DMS 273 (cell line): ENCODE results near the gene DFFA.
A peak's percentile ranks its signal among the peaks of the same experiment; 100 is the strongest.
"Not testable (repeated sequence)": the region's sequence is repeated elsewhere in the genome, so short reads cannot be mapped to it uniquely, and the experiment has no call there.

Source experiments
- DNase-seq: peaks from one replicate; lab custom pipeline; 2025; ENCODE audit not compliant: unreplicated experiment; lab: John Stamatoyannopoulos, UW

The DFFA gene

DNA sequence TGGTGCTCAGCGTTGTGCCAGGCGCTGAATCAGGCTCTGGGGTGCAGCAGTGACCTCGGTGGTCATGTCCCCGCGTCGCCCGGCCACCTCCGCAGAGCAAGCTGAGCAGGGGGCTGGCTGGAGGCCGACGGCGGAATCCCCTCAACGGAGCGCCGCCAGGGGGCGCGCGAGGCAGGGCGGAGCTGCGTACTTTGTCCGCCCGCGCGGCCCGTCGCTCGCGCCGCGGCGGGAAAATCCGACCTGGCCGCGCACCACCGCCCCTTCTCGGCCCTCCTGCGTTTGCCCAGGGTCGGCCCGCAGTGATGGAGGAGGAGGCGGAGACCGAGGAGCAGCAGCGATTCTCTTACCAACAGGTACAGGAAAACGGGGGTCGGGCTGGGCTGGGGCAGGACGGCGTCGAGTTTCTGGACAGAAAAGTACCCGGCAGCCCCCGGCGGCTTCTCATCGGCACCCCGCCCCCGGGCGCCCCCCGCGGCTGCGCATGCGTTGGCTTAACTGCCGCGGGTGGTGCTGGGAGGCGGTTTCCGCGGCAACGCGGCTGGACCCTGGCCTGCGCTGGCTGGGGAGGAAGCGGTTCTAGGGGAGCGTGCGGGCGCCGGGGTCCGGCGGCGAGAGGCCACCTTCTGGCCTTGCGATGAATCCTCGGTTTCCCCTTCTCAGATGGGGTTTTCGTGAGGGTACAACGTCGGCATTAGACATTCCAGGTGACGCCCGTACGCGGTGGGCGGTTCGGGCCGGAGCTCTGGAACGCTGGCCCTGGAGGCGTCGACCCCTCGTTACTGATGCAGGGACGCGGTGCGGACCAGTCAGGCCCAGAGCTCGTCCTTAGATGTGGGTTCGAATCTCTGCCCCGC, 41.9 kb downstream of the DFFA start, which contains the start of gene CENPS:
TSS of gene CENPS (plus strand) at position 218 of the 854 bp plus-strand sequence. CDS start at position 303, 85 bp downstream.
- DNase-seq = peak; percentile 97

DNA sequence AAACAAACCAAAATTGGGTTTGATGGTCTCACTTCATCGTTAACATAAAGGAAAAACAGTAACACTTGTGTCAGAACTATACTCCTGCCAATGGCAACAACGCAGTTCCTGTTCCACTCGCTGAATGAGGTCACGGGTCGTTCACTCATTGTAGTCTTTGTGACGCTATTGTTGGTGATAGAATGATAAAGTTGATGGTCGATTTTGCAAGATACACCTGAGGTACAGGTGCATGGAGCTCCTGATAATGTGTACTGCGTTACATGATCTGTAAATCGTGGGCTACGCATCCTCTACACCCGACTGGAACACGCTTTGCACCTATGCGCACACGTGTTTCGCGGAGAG, 42.5 kb downstream of the DFFA start:
- no peak for DNase-seq

DNA sequence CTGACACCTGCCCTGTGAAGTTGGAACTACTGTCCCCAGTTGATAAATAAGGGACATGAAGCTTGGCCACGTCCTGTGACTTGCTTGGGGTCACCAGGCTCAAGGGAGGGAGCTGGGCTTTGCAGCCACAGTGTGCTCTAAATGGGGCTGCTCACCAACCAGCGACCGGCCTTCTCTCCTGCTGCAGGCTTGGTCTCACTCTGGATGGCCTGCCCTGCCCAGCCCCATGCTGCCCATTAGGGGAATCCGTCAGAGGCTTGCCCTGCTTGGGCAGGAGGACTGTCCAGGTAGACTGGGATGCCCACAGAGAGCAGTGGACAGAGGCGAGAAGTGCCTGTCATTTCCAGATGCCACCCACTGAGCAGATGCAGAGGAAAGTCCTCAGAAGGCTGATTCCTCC, 43.3 kb downstream of the DFFA start:
- DNase-seq = no peak

DNA sequence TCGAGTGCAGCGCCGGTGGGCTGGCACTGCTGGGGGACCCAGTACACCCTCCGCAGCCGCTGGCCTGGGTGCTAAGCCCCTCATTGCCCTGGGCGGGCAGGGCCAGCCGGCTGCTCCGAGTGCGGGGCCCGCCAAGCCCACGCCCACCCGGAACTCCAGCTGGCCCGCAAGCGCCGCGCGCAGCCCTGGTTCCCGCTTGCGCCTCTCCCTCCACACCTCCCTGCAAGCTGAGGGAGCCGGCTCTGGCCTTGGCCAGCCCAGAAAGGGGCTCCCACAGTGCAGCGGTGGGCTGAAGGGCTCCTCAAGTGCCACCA, 45.8 kb downstream of the DFFA start:
- not testable (repeated sequence) for DNase-seq

DNA sequence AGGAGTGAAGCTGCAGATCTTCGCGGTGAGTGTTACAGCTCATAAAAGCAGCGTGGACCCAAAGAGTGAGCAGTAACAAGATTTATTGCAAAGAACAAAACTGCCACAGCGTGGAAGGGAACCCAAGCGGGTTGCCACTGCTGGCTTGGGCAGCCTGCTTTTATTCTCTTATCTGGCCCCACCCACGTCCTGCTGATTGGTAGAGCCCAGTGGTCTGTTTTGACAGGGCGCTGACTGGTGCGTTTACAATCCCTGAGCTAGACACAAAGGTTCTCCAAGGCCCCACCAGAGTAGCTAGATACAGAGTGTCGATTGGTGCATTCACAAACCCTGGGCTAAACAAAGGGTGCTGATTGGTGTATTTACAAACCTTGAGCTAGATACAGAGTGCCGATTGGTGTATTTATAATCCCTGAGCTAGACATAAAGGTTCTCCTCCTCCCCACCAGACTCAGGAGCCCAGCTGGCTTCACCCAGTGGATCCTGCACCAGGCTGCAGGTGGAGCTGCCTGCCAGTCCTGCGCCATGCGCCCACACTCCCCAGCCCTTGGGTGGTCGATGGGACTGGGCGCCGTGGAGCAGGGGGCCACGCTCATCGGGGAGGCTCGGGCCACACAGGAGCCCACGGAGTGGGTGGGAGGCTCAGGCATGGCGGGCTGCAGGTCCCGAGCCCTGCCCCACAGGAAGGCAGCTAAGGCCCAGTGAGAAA, 46.3 kb downstream of the DFFA start:
- not testable (repeated sequence) for DNase-seq

DNA sequence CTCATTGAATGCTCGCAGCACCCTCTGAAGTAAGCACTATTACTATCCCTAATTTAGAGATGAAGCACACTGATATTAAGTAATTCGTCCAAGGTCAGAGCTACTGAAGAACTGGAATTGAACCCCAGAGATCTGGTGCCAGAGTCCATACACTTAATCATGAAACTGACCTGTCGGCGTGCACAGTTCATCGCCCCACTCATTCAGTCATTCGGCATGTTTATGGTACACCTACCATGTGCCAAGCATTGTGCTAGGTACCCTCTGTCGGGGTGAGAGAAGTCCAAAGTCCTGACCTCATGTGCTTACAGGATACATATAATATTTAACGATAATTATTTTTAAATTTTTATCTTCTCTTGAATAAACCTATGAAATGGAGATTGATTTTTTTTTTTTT, 47.7 kb downstream of the DFFA start:
- no peak for DNase-seq

DNA sequence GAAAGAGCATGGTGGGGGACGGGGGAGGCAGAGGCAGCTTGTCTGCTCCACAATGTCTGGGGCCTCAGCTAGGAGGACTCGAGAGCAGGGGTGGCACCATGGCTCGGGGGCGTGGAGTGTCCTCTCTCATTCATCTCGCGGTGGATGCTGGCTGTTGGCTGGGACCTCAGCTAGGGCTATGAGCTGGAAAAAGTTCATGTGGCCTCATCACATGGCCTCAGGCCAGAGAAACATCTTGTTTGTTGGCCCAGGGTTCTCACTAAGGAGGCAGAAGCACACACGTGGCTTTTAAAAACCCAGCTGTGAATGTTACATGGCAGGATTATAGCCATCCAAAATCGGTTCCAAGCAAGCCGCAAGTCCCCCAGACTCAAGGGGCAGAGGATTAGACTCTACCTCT, 48.3 kb downstream of the DFFA start:
- DNase-seq = peak; percentile 41

DNA sequence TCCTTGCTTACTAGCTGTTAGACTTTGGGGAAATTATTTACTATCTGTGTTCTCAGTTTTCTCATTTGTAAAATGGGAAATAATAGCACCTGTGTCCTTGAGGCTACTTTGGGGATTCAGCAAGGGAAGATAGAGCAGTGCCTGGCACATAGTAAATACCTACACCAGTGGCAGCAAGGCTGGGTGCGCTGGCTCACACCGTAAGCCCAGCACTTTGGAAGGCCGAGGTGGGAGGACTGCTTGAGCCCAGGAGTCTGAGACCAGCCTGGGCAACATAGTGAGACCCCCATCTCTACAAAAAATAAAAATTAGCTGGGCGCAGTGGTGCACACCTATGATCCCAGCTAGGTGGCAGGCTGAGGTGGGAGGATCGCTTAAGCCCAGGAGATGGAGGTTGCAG, 50.7 kb downstream of the DFFA start:
- DNase-seq = no peak

DNA sequence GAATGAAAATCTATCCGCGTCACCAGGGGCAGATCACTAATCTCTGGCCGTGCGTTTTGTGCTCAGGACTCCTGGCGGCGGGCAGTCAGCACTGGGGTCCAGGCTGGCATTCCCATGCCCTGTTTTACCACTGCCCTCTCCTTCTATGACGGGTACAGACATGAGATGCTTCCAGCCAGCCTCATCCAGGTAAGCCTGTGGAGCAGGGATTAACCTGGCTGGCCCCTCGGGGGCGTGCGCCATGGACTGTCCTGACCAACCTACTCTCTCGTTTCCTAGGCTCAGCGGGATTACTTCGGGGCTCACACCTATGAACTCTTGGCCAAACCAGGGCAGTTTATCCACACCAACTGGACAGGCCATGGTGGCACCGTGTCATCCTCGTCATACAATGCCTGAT, 53.0 kb downstream of the DFFA start:
- no peak for DNase-seq

DNA sequence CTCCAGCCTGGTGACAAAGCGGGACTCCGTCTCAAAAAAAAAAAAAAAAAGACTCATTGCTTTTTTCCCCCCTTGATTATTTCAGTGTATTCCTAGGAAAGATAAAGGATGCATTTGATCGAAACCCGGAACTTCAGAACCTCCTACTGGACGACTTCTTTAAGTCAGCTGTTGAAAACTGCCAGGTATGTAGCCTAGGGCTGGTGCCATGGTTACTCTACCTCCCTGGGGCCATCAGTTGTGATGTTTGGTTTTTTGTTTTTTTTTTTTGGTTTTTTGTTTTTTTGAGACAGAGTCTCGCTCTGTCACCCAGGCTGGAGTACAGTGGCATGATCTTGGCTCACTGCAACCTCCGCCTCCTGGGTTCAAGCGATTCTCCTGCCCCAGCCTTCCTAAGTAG, 53.6 kb downstream of the DFFA start:
- DNase-seq = not testable (repeated sequence)

DNA sequence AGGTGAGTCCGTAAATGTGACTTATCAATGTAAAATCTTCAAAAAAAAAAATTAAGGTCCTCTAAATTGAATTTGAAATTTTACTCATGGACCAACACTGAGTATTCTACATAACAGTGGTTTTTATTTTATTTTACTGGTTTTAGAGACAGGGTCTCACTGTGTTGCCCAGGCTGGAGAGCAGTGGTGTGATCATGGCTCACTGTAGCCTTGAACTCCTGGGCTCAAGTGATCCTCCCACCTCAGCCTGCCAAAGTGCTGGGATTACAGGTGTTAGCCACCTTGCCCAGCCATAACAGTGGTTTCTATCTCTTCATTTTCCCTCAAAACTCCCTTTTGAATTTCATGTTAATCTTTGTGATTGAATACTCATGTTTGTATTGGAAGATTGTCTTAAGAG, 56.4 kb downstream of the DFFA start:
- not testable (repeated sequence) for DNase-seq

DNA sequence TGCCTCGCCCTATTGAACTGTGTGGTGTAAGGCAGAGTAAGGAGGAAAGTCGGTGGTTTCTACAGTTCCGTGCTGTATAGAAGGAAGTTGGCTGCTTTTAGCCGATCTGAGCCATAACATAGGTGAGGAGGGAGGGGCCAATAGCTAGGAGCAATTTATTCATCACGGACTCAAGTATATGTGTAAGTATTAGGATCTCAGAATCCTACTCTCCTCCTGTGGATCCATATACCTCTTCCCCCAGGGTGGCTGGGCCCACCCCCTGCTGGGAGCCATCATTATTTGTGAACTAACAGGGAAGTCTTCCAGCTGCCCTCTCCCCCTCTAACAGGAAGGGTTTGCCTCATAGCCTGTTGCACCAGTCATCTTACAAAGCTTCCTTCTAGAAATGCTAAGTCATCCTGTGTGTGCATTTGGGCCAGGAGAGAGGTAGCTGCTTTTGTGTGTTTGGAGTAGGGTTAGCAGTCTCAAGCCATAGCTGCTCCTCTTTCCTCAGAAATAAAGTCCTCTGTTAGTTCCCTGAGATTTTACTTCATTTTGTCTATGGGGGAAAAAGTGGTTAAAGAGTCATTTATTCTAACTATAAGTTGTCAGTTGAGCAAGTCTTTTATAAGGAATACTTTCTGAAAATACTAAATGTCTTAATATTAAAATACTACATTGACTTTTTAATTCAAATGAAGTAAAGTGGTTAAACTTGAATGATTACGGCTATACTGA, 57.0 kb downstream of the DFFA start:
- DNase-seq = no peak

DNA sequence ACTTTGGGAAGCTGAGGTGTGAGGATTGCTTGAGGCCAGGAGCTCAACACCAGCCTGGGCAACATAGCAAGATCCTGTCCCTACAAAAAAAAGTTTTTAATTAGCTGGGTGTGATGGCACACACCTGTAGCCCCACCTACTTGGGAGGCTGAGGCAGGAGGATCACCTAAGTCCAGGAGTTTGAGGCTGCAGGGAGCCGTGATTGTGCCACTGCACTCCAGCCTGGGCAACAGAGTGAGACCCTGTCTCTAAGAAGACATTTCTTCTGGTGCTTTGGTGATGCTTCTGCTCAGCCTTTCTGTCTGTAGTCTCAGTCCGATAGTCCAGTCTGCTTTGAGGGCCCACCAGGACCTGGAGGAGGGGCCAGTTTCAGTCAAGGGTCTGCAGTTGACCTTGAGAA, 65.1 kb downstream of the DFFA start:
- no peak for DNase-seq
